ENCODE results near the gene C5orf52. TPM values are rescaled to one million over a fixed set of nuclear protein-coding genes. Genes with fewer than 3 reads are reported as not detected.
A peak's percentile ranks its signal among the peaks of the same experiment; 100 is the strongest.
"Not testable (repeated sequence)": the region's sequence is repeated elsewhere in the genome, so short reads cannot be mapped to it uniquely, and the experiment has no call there.

Gene C5orf52
- total and polyA plus RNA-seq, 8 donors: not detected

- no peak for ATAC-seq
- intact Hi-C loops (cut with DNase I): no loop called here
- peaks cover 0 to 6% of the 10 kb centered on the region in 2 donors for H3K9me3 ChIP-seq
- H3K4me1 ChIP-seq: no peaks in the 10 kb centered on the region
- H3K4me3 ChIP-seq: no peak overlapping the region
- H3K27me3 ChIP-seq: peaks cover 0 to 12% of the 10 kb centered on the region in 2 donors
- DNase-seq: no peak
- no peak overlapping the region for H3K27ac ChIP-seq
- no peak for TF ChIP-seq CTCF (IDR thresholded peaks at IDR 0.05)
- H3K36me3 ChIP-seq: no peaks in the 10 kb centered on the region
These were observed 15.8 kb downstream of the C5orf52 start for GRCh38 chr5:157687198-157687554.

- no peak for TF ChIP-seq CTCF (IDR thresholded peaks at IDR 0.05)
- no peaks in the 10 kb centered on the region for H3K36me3 ChIP-seq
- intact Hi-C loops (cut with DNase I): no loop called here
- DNase-seq (peak in 1 of 4 donors; percentile 81), ATAC-seq (no peak)
- no peak overlapping the region for H3K27ac ChIP-seq
- H3K4me1 ChIP-seq: no peaks in the 10 kb centered on the region
- H3K9me3 ChIP-seq: peaks cover 0 to 6% of the 10 kb centered on the region in 2 donors
- peaks cover 0 to 12% of the 10 kb centered on the region in 2 donors for H3K27me3 ChIP-seq
- H3K4me3 ChIP-seq: no peak overlapping the region
These were observed 18.8 kb downstream of the C5orf52 start for GRCh38 chr5:157689942-157690689.

GRCh38 chr5:157690690-157691433 is 19.5 kb downstream of the C5orf52 start:
- H3K9me3 ChIP-seq: peaks cover 0 to 6% of the 10 kb centered on the region in 2 donors
- no peaks in the 10 kb centered on the region for H3K4me1 ChIP-seq
- no peaks in the 10 kb centered on the region for H3K36me3 ChIP-seq
- ATAC-seq: no peak
- intact Hi-C loops (cut with DNase I): no loop called here
- no peak for DNase-seq
- H3K4me3 ChIP-seq: no peak overlapping the region
- peaks cover 0 to 12% of the 10 kb centered on the region in 2 donors for H3K27me3 ChIP-seq
- TF ChIP-seq CTCF (IDR thresholded peaks at IDR 0.05): no peak
- no peak overlapping the region for H3K27ac ChIP-seq

DNA sequence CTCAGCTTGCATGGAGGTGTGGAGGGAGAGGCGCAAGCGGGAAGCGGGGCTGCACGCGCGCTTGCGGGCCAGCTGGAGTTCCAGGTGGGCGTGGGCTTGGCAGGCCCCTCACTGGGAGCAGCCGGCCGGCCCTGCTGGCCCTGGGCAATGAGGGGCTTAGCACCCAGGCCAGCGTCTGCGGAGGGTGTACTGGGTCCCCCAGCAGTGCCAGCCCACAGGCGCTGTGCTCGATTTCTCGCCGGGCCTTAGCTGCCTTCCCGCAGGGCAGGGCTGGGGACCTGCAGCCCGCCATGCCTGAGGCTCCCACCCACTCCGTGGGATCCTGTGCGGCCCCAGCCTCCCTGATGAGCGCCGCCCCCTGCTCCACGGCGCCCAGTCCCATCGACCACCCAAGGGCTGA is 22.5 kb downstream of the C5orf52 start:
- H3K27ac ChIP-seq; ATAC-seq; H3K36me3 ChIP-seq; intact Hi-C loops (cut with DNase I); H3K4me1 ChIP-seq; DNase-seq; H3K4me3 ChIP-seq: not testable (repeated sequence)
- Histone ChIP-seq H3K27me3 (peaks cover 0 to 12% of the 10 kb centered on the region in 2 donors), H3K9me3 (peaks cover 0 to 21% of the 10 kb centered on the region in 2 donors)

GRCh38 chr5:157696154-157696553 is 24.8 kb downstream of the C5orf52 start:
- intact Hi-C loops (cut with DNase I); H3K4me1 ChIP-seq; H3K27me3 ChIP-seq; H3K4me3 ChIP-seq; H3K27ac ChIP-seq; ATAC-seq; DNase-seq; H3K36me3 ChIP-seq: not testable (repeated sequence)
- peaks cover 0 to 32% of the 10 kb centered on the region in 2 donors for H3K9me3 ChIP-seq

DNA sequence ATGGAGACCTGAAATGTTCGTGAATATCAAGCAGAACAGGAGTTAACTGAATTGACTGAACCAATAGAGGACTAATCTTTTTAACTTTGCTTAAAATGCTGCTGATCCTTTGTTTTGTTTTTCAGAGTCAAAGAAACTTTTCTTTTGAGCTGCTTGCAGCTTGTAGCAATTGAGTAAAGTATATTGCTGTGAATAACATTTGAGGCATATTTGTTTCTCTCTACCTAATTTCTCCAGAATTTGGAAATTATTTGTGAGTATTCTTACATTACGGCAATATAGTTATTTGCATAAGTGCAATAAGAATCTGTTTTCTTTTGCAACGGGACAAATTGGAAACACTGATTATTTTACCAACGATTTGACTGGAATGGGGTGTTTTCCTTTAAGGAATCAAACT is 27.3 kb downstream of the C5orf52 start:
- H3K4me1 ChIP-seq; H3K27ac ChIP-seq; H3K27me3 ChIP-seq; intact Hi-C loops (cut with DNase I); ATAC-seq; DNase-seq; H3K4me3 ChIP-seq; H3K36me3 ChIP-seq: not testable (repeated sequence)
- H3K9me3 ChIP-seq: peaks cover 0 to 33% of the 10 kb centered on the region in 2 donors

Data from left lung (tissue), 10 donors.